ENCODE measurements around the gene BPI.

BPI gene

DNA sequence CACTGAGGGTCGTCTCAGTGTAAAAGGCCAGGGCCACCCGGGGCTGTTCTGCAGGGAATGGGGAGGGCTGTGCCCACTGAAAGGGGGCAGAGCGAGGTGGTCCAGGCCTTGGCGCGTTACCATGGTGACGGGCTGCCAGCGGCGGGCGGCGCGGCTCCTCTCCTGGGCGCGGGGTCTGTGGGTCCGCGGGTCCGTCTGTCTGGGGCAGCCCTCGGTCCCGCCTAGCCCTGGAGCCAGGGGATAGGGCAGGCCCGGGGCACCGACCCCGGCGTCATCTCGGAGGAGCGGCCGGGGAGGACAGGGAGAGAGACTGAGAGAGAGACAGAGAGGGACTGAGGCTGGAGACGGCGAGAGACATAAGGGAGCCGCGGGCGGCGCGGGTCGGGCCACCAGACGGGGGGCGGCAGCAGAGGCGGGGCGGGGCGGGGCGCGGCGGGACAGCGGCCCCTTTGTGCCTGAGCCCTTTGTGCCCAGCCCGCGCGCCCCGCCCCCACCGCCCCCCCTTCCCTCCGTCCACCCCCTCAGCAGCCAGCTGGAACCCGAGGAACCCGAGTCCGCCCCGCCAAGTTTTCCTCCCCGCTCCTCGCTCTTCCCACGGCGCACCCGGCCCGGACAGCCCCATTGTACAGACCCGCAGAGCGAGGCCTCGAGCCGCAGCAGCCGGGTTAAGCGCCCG is 43.4 kb upstream of the BPI start, which contains the start of gene KIAA1755:
Gene KIAA1755 (minus strand): TSS at position 358 of the 676 bp plus-strand sequence. CDS start 235 bp downstream, at position 123.
- Histone ChIP-seq H3K9me3 (ENCODE audit: insufficient read depth, low read length) (no peaks in the 10 kb centered on the region), H3K27me3 (ENCODE audit: low read length) (no peaks in the 10 kb centered on the region), H3K4me3 (ENCODE audit: insufficient read depth, low read length, poor library complexity, severe bottlenecking) (no peak within 1 kb of the TSS), H3K9me2 (replicated peaks; ENCODE audit: insufficient read depth, low read length) (no peaks in the 10 kb centered on the region), H2AFZ (ENCODE audit: low read depth, low read length, severe bottlenecking) (no peak within 1 kb of the TSS), H3K9ac (ENCODE audit: low read length) (no peak within 1 kb of the TSS), H3K4me2 (ENCODE audit: low read depth, low read length, poor library complexity, severe bottlenecking) (no peak within 1 kb of the TSS), H3K27ac (ENCODE audit: low read depth, low read length) (no peak within 1 kb of the TSS), H4K20me1 (ENCODE audit: low read depth, low read length) (no peaks in the 10 kb centered on the region), H3K36me3 (ENCODE audit: low read length) (no peaks in the 10 kb centered on the region), H3K79me2 (ENCODE audit: insufficient read depth, low read length) (no peaks in the 10 kb centered on the region), H3F3A (ENCODE audit: insufficient read depth) (no peaks in the 10 kb centered on the region)
- TF ChIP-seq CTCF (IDR thresholded peaks at IDR 0.05; ENCODE audit: insufficient read depth, low read length, poor library complexity, severe bottlenecking) (no peak), EZH2phosphoT487 (conservative IDR thresholded peaks at IDR 0.05; ENCODE audit: low read length) (no peak)

DNA sequence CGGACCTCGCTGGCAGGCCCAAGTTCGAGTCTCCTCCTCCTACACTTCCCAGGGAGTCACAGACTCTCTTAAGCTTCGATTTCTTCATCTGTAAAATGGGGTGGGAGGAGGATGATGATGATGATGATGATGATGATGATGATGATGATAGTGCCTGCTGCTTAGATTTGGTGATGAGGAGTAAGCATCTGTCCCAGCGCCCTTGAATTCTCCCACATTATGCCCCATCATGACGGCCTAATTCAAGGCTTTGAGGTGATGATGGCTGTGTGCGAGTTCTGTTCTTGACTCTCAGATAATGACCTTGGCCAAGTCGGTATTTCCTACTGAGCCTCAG is 42.9 kb upstream of the BPI start:
- Histone ChIP-seq H3F3A (ENCODE audit: insufficient read depth) (no peaks in the 10 kb centered on the region), H3K4me3 (ENCODE audit: insufficient read depth, low read length, poor library complexity, severe bottlenecking) (no peak overlapping the region), H3K27ac (ENCODE audit: low read depth, low read length) (no peak overlapping the region), H3K27me3 (ENCODE audit: low read length) (no peaks in the 10 kb centered on the region), H3K79me2 (ENCODE audit: insufficient read depth, low read length) (no peaks in the 10 kb centered on the region), H3K9me2 (replicated peaks; ENCODE audit: insufficient read depth, low read length) (no peaks in the 10 kb centered on the region), H3K4me2 (ENCODE audit: low read depth, low read length, poor library complexity, severe bottlenecking) (no peak overlapping the region), H4K20me1 (ENCODE audit: low read depth, low read length) (no peaks in the 10 kb centered on the region), H3K9me3 (ENCODE audit: insufficient read depth, low read length) (no peaks in the 10 kb centered on the region), H2AFZ (ENCODE audit: low read depth, low read length, severe bottlenecking) (no peak overlapping the region), H3K36me3 (ENCODE audit: low read length) (no peaks in the 10 kb centered on the region), H3K9ac (ENCODE audit: low read length) (no peak overlapping the region)
- TF ChIP-seq EZH2phosphoT487 (conservative IDR thresholded peaks at IDR 0.05; ENCODE audit: low read length) (no peak), CTCF (IDR thresholded peaks at IDR 0.05; ENCODE audit: insufficient read depth, low read length, poor library complexity, severe bottlenecking) (no peak)

- Histone ChIP-seq H3K36me3 (ENCODE audit: low read length) (no peaks in the 10 kb centered on the region), H4K20me1 (ENCODE audit: low read depth, low read length) (no peaks in the 10 kb centered on the region), H3K27ac (ENCODE audit: low read depth, low read length) (no peak overlapping the region), H3K79me2 (ENCODE audit: insufficient read depth, low read length) (no peaks in the 10 kb centered on the region), H3K4me2 (ENCODE audit: low read depth, low read length, poor library complexity, severe bottlenecking) (no peak overlapping the region), H3K9ac (ENCODE audit: low read length) (no peak overlapping the region), H2AFZ (ENCODE audit: low read depth, low read length, severe bottlenecking) (no peak overlapping the region), H3K27me3 (ENCODE audit: low read length) (no peaks in the 10 kb centered on the region), H3K9me2 (replicated peaks; ENCODE audit: insufficient read depth, low read length) (no peaks in the 10 kb centered on the region), H3F3A (ENCODE audit: insufficient read depth) (no peaks in the 10 kb centered on the region), H3K4me3 (ENCODE audit: insufficient read depth, low read length, poor library complexity, severe bottlenecking) (no peak overlapping the region), H3K9me3 (ENCODE audit: insufficient read depth, low read length) (no peaks in the 10 kb centered on the region)
- TF ChIP-seq CTCF (IDR thresholded peaks at IDR 0.05; ENCODE audit: insufficient read depth, low read length, poor library complexity, severe bottlenecking) = no peak
Measured at GRCh38 chr20:38262931-38263330, 41.0 kb upstream of the BPI start.

Measured in SU-DHL-6 (cell line).